H1 (cell line): ENCODE data around the gene TMCC3. TPM values are rescaled to one million over a fixed set of nuclear protein-coding genes. Genes with fewer than 3 reads are reported as not detected.

Experiments used
- CTCF ChIA-PET: fragments of 300-600 bp; sonication (Branson Sonifier 250); formaldehyde crosslinking; loops from one replicate; lab custom pipeline; 2021; ENCODE audit not compliant: partially characterized antibody; lab: Charles Lee
- POLR2A ChIA-PET: fragments of 300-600 bp; sonication (Branson Sonifier 250); formaldehyde crosslinking; loops from one replicate; lab custom pipeline; 2021; ENCODE audit warnings: inconsistent platforms; ENCODE audit not compliant: partially characterized antibody; lab: Charles Lee
- DNase-seq, 2 experiments: peaks; one replicate each; pipeline versions ENCODE4 v3.0.0 to v3.0.0-alpha.2; 2010 to 2022; ENCODE audit warnings: low spot score in 2 of 2, low read depth in 1 of 2, mixed read lengths in 1 of 2
- FAIRE-seq: peaks from 2 replicates; lab custom pipeline; 2011; peaks lifted over from hg19 to GRCh38; lab: Jason Lieb, UNC
- H2AFZ ChIP-seq: 2 replicates; pipeline ENCODE4 v1.8.1; 2012; ENCODE audit warnings: low read length, inconsistent platforms
- H2AK5ac ChIP-seq: 2 replicates; pipeline ENCODE4 v1.6.1; 2013; ENCODE audit warnings: low read depth, low read length
- H2BK120ac ChIP-seq: replicated peaks from 2 replicates; pipeline ENCODE3; 2013; ENCODE audit warnings: low read depth, low read length, inconsistent platforms
- H2BK12ac ChIP-seq: 2 replicates; pipeline ENCODE4 v1.6.1; 2013; ENCODE audit warnings: low read depth, low read length
- H2BK15ac ChIP-seq: 2 replicates; pipeline ENCODE4 v1.6.1; 2013; ENCODE audit warnings: low read length
- H2BK20ac ChIP-seq: 2 replicates; pipeline ENCODE4 v1.6.1; 2013; ENCODE audit warnings: low read length
- H2BK5ac ChIP-seq: 2 replicates; pipeline ENCODE4 v1.6.1; 2013; ENCODE audit warnings: low read depth, low read length
- H3K14ac ChIP-seq: 2 replicates; pipeline ENCODE4 v1.6.1; 2013; ENCODE audit warnings: inconsistent platforms; ENCODE audit not compliant: insufficient read length
- H3K18ac ChIP-seq: 2 replicates; pipeline ENCODE4 v1.6.1; 2013; ENCODE audit warnings: low read length; ENCODE audit errors: extremely low read depth
- H3K23ac ChIP-seq: 2 replicates; pipeline ENCODE4 v1.6.1; 2013; ENCODE audit warnings: inconsistent platforms; ENCODE audit not compliant: insufficient read length
- H3K23me2 ChIP-seq: 2 replicates; pipeline ENCODE4 v1.6.1; 2013; ENCODE audit warnings: low read depth, low read length
- H3K27ac ChIP-seq: 2 replicates; pipeline ENCODE4 v1.6.1; 2011; ENCODE audit warnings: low read depth, low read length, inconsistent platforms
- H3K27me3 ChIP-seq, 4 experiments: replicated peaks in 1 of 4; 1 replicate in 1 of 4; 2 replicates in 3 of 4; pipeline versions ENCODE4 v1.6.1 to v1.8.1; 2011 to 2013; ENCODE audit warnings: low read length in 3 of 4, mild to moderate bottlenecking in 3 of 4, inconsistent platforms in 2 of 4, mixed read lengths in 2 of 4, moderate library complexity in 1 of 4; ENCODE audit not compliant: control insufficient read depth in 3 of 4, insufficient read depth in 3 of 4; ENCODE audit errors: extremely low read depth in 1 of 4
- H3K36me3 ChIP-seq, 4 experiments: 2 replicates each; pipeline versions ENCODE4 v1.6.1 to v1.8.1; 2011 to 2013; ENCODE audit warnings: mild to moderate bottlenecking in 4 of 4, low read length in 3 of 4, moderate library complexity in 2 of 4, control low read depth in 1 of 4, inconsistent platforms in 1 of 4; ENCODE audit not compliant: insufficient read depth in 4 of 4, control insufficient read depth in 2 of 4
- H3K4ac ChIP-seq: replicated peaks from 2 replicates; pipeline ENCODE3; 2013; ENCODE audit warnings: low read length, low read depth, mixed read lengths, inconsistent platforms; ENCODE audit not compliant: insufficient read length
- H3K4me1 ChIP-seq, 4 experiments: replicated peaks in 1 of 4; 1 replicate in 1 of 4; 2 replicates in 3 of 4; pipeline versions ENCODE4 v1.6.1 to v1.8.1; 2011 to 2013; ENCODE audit warnings: low read length in 3 of 4, inconsistent platforms in 2 of 4, mixed read lengths in 1 of 4; ENCODE audit not compliant: insufficient read depth in 4 of 4, control insufficient read depth in 3 of 4
- H3K4me2 ChIP-seq, 2 experiments: 2 replicates each; pipeline versions ENCODE4 v1.6.1 to v1.8.1; 2011 to 2013; ENCODE audit warnings: low read depth in 2 of 2, low read length in 2 of 2, control low read depth in 1 of 2, inconsistent platforms in 1 of 2, mild to moderate bottlenecking in 1 of 2; ENCODE audit not compliant: insufficient read depth in 1 of 2
- H3K4me3 ChIP-seq, 4 experiments: fragments of 200-600, 300-600 bp in 1 of 4; sonication (generic), shearing (Covaris generic), sonication (Bioruptor Twin) in 1 of 4; 2 replicates each; pipeline versions ENCODE4 v1.5.1 to v1.8.1; 2011 to 2016; ENCODE audit warnings: low read length in 4 of 4, low read depth in 3 of 4, control low read depth in 2 of 4, inconsistent platforms in 2 of 4, mild to moderate bottlenecking in 2 of 4, mixed read lengths in 1 of 4, moderate library complexity in 1 of 4; ENCODE audit not compliant: insufficient read depth in 2 of 4; ENCODE audit errors: extremely low read depth in 1 of 4
- H3K56ac ChIP-seq: replicated peaks from 2 replicates; pipeline ENCODE3; 2013; ENCODE audit warnings: low read depth, mild to moderate bottlenecking, mixed read lengths, low read length, inconsistent platforms; ENCODE audit not compliant: insufficient read length
- H3K79me1 ChIP-seq: 2 replicates; pipeline ENCODE4 v1.6.1; 2013; ENCODE audit warnings: low read depth, low read length, control low read depth
- H3K79me2 ChIP-seq, 2 experiments: 2 replicates each; pipeline versions ENCODE4 v1.6.1 to v1.8.1; 2012 to 2013; ENCODE audit warnings: low read length in 2 of 2, mild to moderate bottlenecking in 2 of 2, inconsistent platforms in 1 of 2; ENCODE audit not compliant: insufficient read depth in 2 of 2, control insufficient read depth in 1 of 2
- H3K9ac ChIP-seq, 4 experiments: replicated peaks in 1 of 4; 1 replicate in 1 of 4; 2 replicates in 3 of 4; pipeline versions ENCODE4 v1.6.1 to v1.8.1; 2011 to 2013; ENCODE audit warnings: low read depth in 3 of 4, low read length in 3 of 4, control low read depth in 2 of 4, mild to moderate bottlenecking in 2 of 4, moderate library complexity in 2 of 4, inconsistent platforms in 1 of 4; ENCODE audit errors: extremely low read depth in 1 of 4
- H3K9me3 ChIP-seq, 2 experiments: 2 replicates each; pipeline versions ENCODE4 v1.6.1 to v1.8.1; 2012 to 2013; ENCODE audit warnings: mild to moderate bottlenecking in 2 of 2, moderate library complexity in 2 of 2, control low read depth in 1 of 2, inconsistent platforms in 1 of 2, low read depth in 1 of 2, low read length in 1 of 2, mixed read lengths in 1 of 2; ENCODE audit not compliant: insufficient read depth in 2 of 2
- H4K20me1 ChIP-seq, 2 experiments: replicated peaks in 1 of 2; 2 replicates each; pipeline versions ENCODE3 to v1.8.1; 2011 to 2013; ENCODE audit warnings: inconsistent platforms in 2 of 2, low read length in 2 of 2, mild to moderate bottlenecking in 1 of 2; ENCODE audit not compliant: insufficient read depth in 2 of 2, control insufficient read depth in 1 of 2
- H4K5ac ChIP-seq: 2 replicates; pipeline ENCODE4 v1.6.1; 2013; ENCODE audit warnings: low read length, low read depth, mixed read lengths, inconsistent platforms; ENCODE audit not compliant: insufficient read length
- H4K8ac ChIP-seq: 2 replicates; pipeline ENCODE4 v1.8.0; 2013; ENCODE audit warnings: mild to moderate bottlenecking, moderate library complexity, low read length, inconsistent platforms; ENCODE audit not compliant: insufficient read depth; ENCODE audit errors: extremely low read depth
- H4K91ac ChIP-seq: replicated peaks from 2 replicates; pipeline ENCODE3; 2013; ENCODE audit warnings: low read length, mixed read lengths, inconsistent platforms; ENCODE audit not compliant: insufficient read length
- BCL11A ChIP-seq, 2 experiments: IDR thresholded peaks; one replicate each; pipeline ENCODE4 v1.6.1; 2011; ENCODE audit warnings: low read depth in 2 of 2, low read length in 2 of 2, mild to moderate bottlenecking in 2 of 2
- CTBP2 ChIP-seq: IDR thresholded peaks from 2 replicates; pipeline ENCODE4 v1.7.0; 2011; ENCODE audit warnings: borderline replicate concordance, mild to moderate bottlenecking, moderate library complexity, mixed read lengths, low read length; ENCODE audit not compliant: insufficient read depth, insufficient read length
- FOSL1 ChIP-seq: IDR thresholded peaks from 2 replicates; pipeline ENCODE4 v1.6.1; 2011; ENCODE audit warnings: mild to moderate bottlenecking, low read depth, low read length, moderate library complexity; ENCODE audit not compliant: insufficient read depth
- JUN ChIP-seq: IDR thresholded peaks from 2 replicates; pipeline ENCODE4 v1.6.1; 2011; ENCODE audit warnings: low read depth, mild to moderate bottlenecking, improper control_type of control experiment, low read length
- SP1 ChIP-seq: IDR thresholded peaks from 2 replicates; pipeline ENCODE4 v1.6.1; 2011; ENCODE audit warnings: low read depth, low read length
- SP4 ChIP-seq: IDR thresholded peaks from 2 replicates; pipeline ENCODE4 v1.6.1; 2012; ENCODE audit warnings: low read length, inconsistent platforms
- ZNF274 ChIP-seq: IDR thresholded peaks from 2 replicates; pipeline ENCODE4 v1.7.0; 2012; ENCODE audit warnings: low read length, borderline replicate concordance; ENCODE audit errors: extremely low read depth
- WGBS, 2 experiments: shearing (Covaris generic) in 1 of 2; methylation state at CpG; one replicate each; pipeline versions ENCODE4 v1.1.6 to v1.1.7; 2013 to 2015; ENCODE audit warnings: low lambda C conversion rate in 2 of 2, mixed read lengths in 2 of 2, inconsistent platforms in 1 of 2, low coverage in 1 of 2, missing lambda C conversion rate in 1 of 2; ENCODE audit not compliant: insufficient replicate concordance in 2 of 2, insufficient coverage in 1 of 2, insufficient read length in 1 of 2; ENCODE audit errors: extremely low coverage in 1 of 2, missing lambda C conversion rate in 1 of 2; 5-methylcytosine and 5-hydroxymethylcytosine counted together
- polyA plus RNA-seq, 7 experiments: library from polyadenylated mRNA; depleted of rRNA in 3 of 7; stranded (reverse) in 5 of 7; unstranded in 2 of 7; fragments of >200 nt in 5 of 7; fragments of 200-250 nt in 2 of 7; gene quantifications; 1 replicate in 5 of 7; 2 replicates in 1 of 7; 4 replicates in 1 of 7; pipeline versions ENCODE4 v1.2.1 to v1.2.3, GENCODE V29; 2011 to 2013; ENCODE audit warnings: missing spikeins in 2 of 7, mixed read lengths in 2 of 7
- total RNA-seq: library from RNA; stranded (reverse); fragmentation: NEBNext Ultra II Directional; extraction: Animal tissue kit (Norgen Biotek cat#: 25700); gene quantifications from 2 replicates; pipeline ENCODE4 v1.2.1, GENCODE V29; 2021
- TF ChIP-seq, protein P1 (sequence below): IDR thresholded peaks from 2 replicates; pipeline ENCODE4 v1.6.1; 2011; ENCODE audit warnings: low read depth, mild to moderate bottlenecking, low read length; ENCODE audit not compliant: insufficient read depth
- TF ChIP-seq, protein P2 (sequence below): IDR thresholded peaks from 2 replicates; pipeline ENCODE4 v1.6.1; 2011; ENCODE audit warnings: low read length, improper control_type of control experiment

TMCC3 gene
- total and polyA plus RNA-seq, 2 of the 8 experiments (the other 6 are each of a cell fraction or from before 2014, with no cell fraction given), result 1.7 to 4.1 TPM

DNA sequence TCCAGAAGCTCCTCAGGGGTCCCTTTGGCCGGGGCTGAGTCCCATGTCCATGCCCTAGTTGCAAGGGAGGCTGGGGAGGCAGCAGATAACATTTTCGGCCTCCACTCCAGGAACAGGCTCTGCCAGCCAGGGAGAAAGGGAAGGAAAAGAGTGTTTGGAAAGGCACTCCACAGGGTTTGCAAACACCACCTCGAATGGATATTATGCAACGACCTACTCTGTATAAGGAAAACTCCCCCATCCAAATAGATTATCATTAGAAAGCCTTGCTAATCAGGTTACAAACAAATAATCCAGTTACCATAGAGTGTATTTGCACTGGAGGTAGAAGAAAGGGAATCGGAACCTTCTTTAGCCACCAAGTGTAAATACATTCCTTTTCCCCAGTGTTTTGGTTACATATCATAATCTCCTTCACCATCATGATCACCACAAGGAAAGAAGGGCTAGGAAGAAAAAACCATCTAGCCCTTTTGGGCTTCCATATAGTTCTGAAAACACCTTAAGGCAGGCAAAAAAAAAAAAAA, 40.4 kb downstream of the TMCC3 start:
- H3K27ac ChIP-seq, result no peak overlapping the region
- FAIRE-seq, result no peak
- POLR2A ChIA-PET, result no interaction called here

More for the DNA sequence above, 40.4 kb downstream of the TMCC3 start:
- Histone ChIP-seq H2BK12ac (no peak overlapping the region), H4K5ac (no peak overlapping the region), H2BK15ac (no peak overlapping the region), H2AK5ac (no peak overlapping the region), H3K79me1 (no peaks in the 10 kb centered on the region), H2BK120ac (no peak overlapping the region), H2AFZ (no peak overlapping the region), H3K9me3 (no peaks in the 10 kb centered on the region; a peak in 1 of 4 replicates), H3K18ac (no peak overlapping the region), H2BK5ac (no peak overlapping the region), H3K4me3 (no peak overlapping the region), H3K4me1 (peaks cover 0 to 2% (median 0%) of the 10 kb centered on the region in 4 experiments; a peak in 1 of 7 replicates), H3K4ac (no peak overlapping the region), H3K79me2 (no peaks in the 10 kb centered on the region), H3K27me3 (no peaks in the 10 kb centered on the region), H3K23ac (no peak overlapping the region), H2BK20ac (no peak overlapping the region), H3K9ac (no peak overlapping the region), H3K23me2 (no peaks in the 10 kb centered on the region), H3K56ac (no peak overlapping the region), H3K4me2 (no peak overlapping the region), H4K8ac (no peak overlapping the region), H3K36me3 (no peaks in the 10 kb centered on the region; a peak in 1 of 8 replicates), H4K20me1 (no peaks in the 10 kb centered on the region), H4K91ac (no peak overlapping the region), H3K14ac (no peak overlapping the region)
- TF ChIP-seq ZNF274 (no peak), SP1 (no peak), FOSL1 (no peak), SP4 (no peak), JUN (no peak), CTBP2 (no peak), BCL11A (IDR thresholded peaks at IDR 0.05; ENCODE audit: low read depth in 2 of 2, low read length in 2 of 2) (no peak)
- TF ChIP-seq, protein P1, sequence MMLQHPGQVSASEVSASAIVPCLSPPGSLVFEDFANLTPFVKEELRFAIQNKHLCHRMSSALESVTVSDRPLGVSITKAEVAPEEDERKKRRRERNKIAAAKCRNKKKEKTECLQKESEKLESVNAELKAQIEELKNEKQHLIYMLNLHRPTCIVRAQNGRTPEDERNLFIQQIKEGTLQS, result no peak
- TF ChIP-seq, protein P2, sequence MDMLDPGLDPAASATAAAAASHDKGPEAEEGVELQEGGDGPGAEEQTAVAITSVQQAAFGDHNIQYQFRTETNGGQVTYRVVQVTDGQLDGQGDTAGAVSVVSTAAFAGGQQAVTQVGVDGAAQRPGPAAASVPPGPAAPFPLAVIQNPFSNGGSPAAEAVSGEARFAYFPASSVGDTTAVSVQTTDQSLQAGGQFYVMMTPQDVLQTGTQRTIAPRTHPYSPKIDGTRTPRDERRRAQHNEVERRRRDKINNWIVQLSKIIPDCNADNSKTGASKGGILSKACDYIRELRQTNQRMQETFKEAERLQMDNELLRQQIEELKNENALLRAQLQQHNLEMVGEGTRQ, result no peak
- 64% methylated on average over 5 of the region's 5 CpGs; no CpG with 5 or more reads in 1 of the 2 experiments for WGBS, 2 experiments
- CTCF ChIA-PET, result interaction anchor here (0.7 to 1.0 kb wide), 3 partner anchors 9 to 24 kb away, joined by 3 to 5 read pairs (median 4); no protein-coding TSS in a partner anchor
- DNase-seq, result no peak
